Stomach (tissue), 4 donors: ENCODE results near the gene LYPD6.

Source experiments
- CTCF ChIP-seq, 7 experiments: fragments of 450-650 bp in 4 of 7; fragments of 200-600 bp in 3 of 7; sonication (generic) in 3 of 7; IDR thresholded peaks; one replicate each; pipeline ENCODE4 v1.5.1; 2016 to 2019; ENCODE audit warnings: antibody characterized with exemption in 7 of 7, control low read depth in 2 of 7, mild to moderate bottlenecking in 1 of 7
- EP300 ChIP-seq: sonication (generic); formaldehyde crosslinking; IDR thresholded peaks from one replicate; pipeline ENCODE4 v1.6.1; 2017; ENCODE audit warnings: antibody characterized with exemption
- POLR2A ChIP-seq, 4 donors: fragments of 450-650 bp; IDR thresholded peaks; one replicate each; pipeline ENCODE4 v1.6.1; 2016; ENCODE audit warnings: antibody characterized with exemption in 4 of 4, control low read depth in 2 of 4, mild to moderate bottlenecking in 1 of 4, moderate library complexity in 1 of 4

- TF ChIP-seq CTCF (IDR thresholded peaks at IDR 0.05) (no peak), EP300 (no peak), POLR2A (IDR thresholded peaks at IDR 0.05) (no peak)
Measured at GRCh38 chr2:149363958-149364357, 33.6 kb downstream of the LYPD6 start.
